HEK293T (cell line): Measurements from ENCODE around the gene PROX2.

ENCODE experiments used
- CTCF ChIA-PET: fragments of 350-600 bp; formaldehyde crosslinking; extraction: SDS; loops from one replicate; lab custom pipeline; 2021; ENCODE audit warnings: antibody characterized with exemption, inconsistent platforms; lab: Yijun Ruan, JAX
- POLR2A ChIA-PET: fragments of 350-600 bp; formaldehyde crosslinking; extraction: SDS; loops from one replicate; lab custom pipeline; 2020; ENCODE audit warnings: antibody characterized with exemption, inconsistent platforms; lab: Yijun Ruan, JAX
- DNase-seq: peaks from one replicate; pipeline ENCODE4 v3.0.0; 2012; ENCODE audit warnings: mixed read lengths; ENCODE audit errors: extremely low spot score
- ARNT ChIP-seq: fragments of 450-650 bp; IDR thresholded peaks from 2 replicates; pipeline ENCODE4 v1.6.1; 2017; ENCODE audit warnings: mild to moderate bottlenecking
- BHLHE40 ChIP-seq: fragments of 450-650 bp; IDR thresholded peaks from 2 replicates; pipeline ENCODE4 v1.6.1; 2016; ENCODE audit warnings: mild to moderate bottlenecking, moderate library complexity, borderline replicate concordance
- CTBP1 ChIP-seq: fragments of 450-650 bp; IDR thresholded peaks from 2 replicates; pipeline ENCODE4 v1.6.1; 2016; ENCODE audit warnings: borderline replicate concordance
- ELF4 ChIP-seq: fragments of 450-650 bp; IDR thresholded peaks from 2 replicates; pipeline ENCODE4 v1.6.1; 2017; ENCODE audit warnings: antibody characterized with exemption
- FOXA1 ChIP-seq: fragments of 450-650 bp; IDR thresholded peaks from 2 replicates; pipeline ENCODE4 v1.6.1; 2016; ENCODE audit warnings: mild to moderate bottlenecking
- FOXK2 ChIP-seq: fragments of 450-650 bp; IDR thresholded peaks from 2 replicates; pipeline ENCODE4 v1.6.1; 2016; ENCODE audit warnings: mild to moderate bottlenecking
- FOXM1 ChIP-seq: fragments of 450-650 bp; IDR thresholded peaks from 2 replicates; pipeline ENCODE4 v1.6.1; 2017; ENCODE audit warnings: mild to moderate bottlenecking, borderline replicate concordance
- HDGF ChIP-seq: fragments of 450-650 bp; IDR thresholded peaks from 2 replicates; pipeline ENCODE4 v1.6.1; 2017; ENCODE audit warnings: antibody characterized with exemption, borderline replicate concordance
- L3MBTL2 ChIP-seq: fragments of 450-650 bp; conservative IDR thresholded peaks from 2 replicates; pipeline ENCODE4 v1.6.1; 2016; ENCODE audit warnings: mild to moderate bottlenecking
- LEF1 ChIP-seq: fragments of 450-650 bp; IDR thresholded peaks from 2 replicates; pipeline ENCODE4 v1.6.1; 2017; ENCODE audit warnings: mild to moderate bottlenecking, borderline replicate concordance
- NFRKB ChIP-seq: fragments of 450-650 bp; IDR thresholded peaks from 2 replicates; pipeline ENCODE4 v1.6.1; 2016; ENCODE audit warnings: mild to moderate bottlenecking, moderate library complexity
- PKNOX1 ChIP-seq: fragments of 450-650 bp; IDR thresholded peaks from 2 replicates; pipeline ENCODE4 v1.6.1; 2016
- SP1 ChIP-seq: fragments of 450-650 bp; IDR thresholded peaks from 2 replicates; pipeline ENCODE4 v1.6.1; 2017
- SUZ12 ChIP-seq: fragments of 450-650 bp; IDR thresholded peaks from 2 replicates; pipeline ENCODE4 v1.6.1; 2016; ENCODE audit warnings: mild to moderate bottlenecking
- TARDBP ChIP-seq: fragments of 450-650 bp; IDR thresholded peaks from 2 replicates; pipeline ENCODE4 v1.6.1; 2016
- ZNF384 ChIP-seq: fragments of 450-650 bp; IDR thresholded peaks from 2 replicates; pipeline ENCODE4 v1.6.1; 2016

The PROX2 gene

GRCh38 chr14:74902941-74903705 is 27.2 kb upstream of the PROX2 start:
- POLR2A ChIA-PET = interaction anchor here (1.5 kb wide), 1 partner anchor 224 kb away, joined by 3 read pairs; the partner anchor contains the start of gene NEK9
- CTCF ChIA-PET = interaction anchor here (0.6 to 1.1 kb wide), 2 partner anchors 42 to 53 kb away, joined by 3 to 5 read pairs; no protein-coding TSS in a partner anchor
- TF ChIP-seq SP1 (no peak), HDGF (no peak)
- no peak for DNase-seq

GRCh38 chr14:74898694-74899093 is 22.7 kb upstream of the PROX2 start:
- DNase-seq = no peak
- no peak for TF ChIP-seq CTBP1
- no peak for TF ChIP-seq FOXM1
- TF ChIP-seq ZNF384 = no peak
- TF ChIP-seq PKNOX1 = no peak
- no peak for TF ChIP-seq BHLHE40
- no peak for TF ChIP-seq L3MBTL2
- TF ChIP-seq FOXA1 = no peak
- TF ChIP-seq SP1 = no peak
- no peak for TF ChIP-seq FOXK2
- TF ChIP-seq ELF4 = no peak
- no peak for TF ChIP-seq TARDBP
- CTCF ChIA-PET = interaction anchor here (1.0 kb wide), 1 partner anchor 13 kb away, joined by 3 read pairs; no protein-coding TSS in a partner anchor
- POLR2A ChIA-PET = no interaction called here

GRCh38 chr14:74898083-74898482 is 22.1 kb upstream of the PROX2 start:
- TF ChIP-seq LEF1 (no peak), BHLHE40 (no peak), L3MBTL2 (no peak), ZNF384 (no peak), SUZ12 (no peak), CTBP1 (no peak), SP1 (no peak), FOXK2 (no peak), HDGF (no peak), ELF4 (no peak), ARNT (no peak)
- ChIA-PET POLR2A (interaction anchor here (0.9 kb wide), 1 partner anchor 9 kb away, joined by 3 read pairs; no protein-coding TSS in a partner anchor), CTCF (no interaction called here)
- DNase-seq = no peak

GRCh38 chr14:74897642-74898041 is 21.7 kb upstream of the PROX2 start:
- POLR2A ChIA-PET = interaction anchor here (0.9 kb wide), 1 partner anchor 8 kb away, joined by 3 read pairs; no protein-coding TSS in a partner anchor
- no peak for DNase-seq
- CTCF ChIA-PET = interaction anchor here (1.4 to 1.5 kb wide), 2 partner anchors 8 to 37 kb away, joined by 5 read pairs; no protein-coding TSS in a partner anchor
- TF ChIP-seq SP1 = no peak
- TF ChIP-seq HDGF = no peak
- TF ChIP-seq FOXK2 = no peak
- no peak for TF ChIP-seq LEF1
- TF ChIP-seq BHLHE40 = no peak
- TF ChIP-seq ZNF384 = no peak
- no peak for TF ChIP-seq ARNT
- TF ChIP-seq ELF4 = no peak

GRCh38 chr14:74896400-74896799 is 20.5 kb upstream of the PROX2 start:
- TF ChIP-seq HDGF (no peak), SUZ12 (no peak), FOXK2 (no peak), L3MBTL2 (no peak), FOXA1 (no peak), TARDBP (no peak), CTBP1 (no peak), BHLHE40 (no peak), ARNT (no peak), ZNF384 (no peak), FOXM1 (no peak), NFRKB (no peak), ELF4 (no peak), SP1 (no peak), LEF1 (no peak)
- DNase-seq = no peak
- ChIA-PET CTCF (interaction anchor here (0.6 to 1.5 kb wide), 3 partner anchors 9 to 192 kb away, joined by 4 to 5 read pairs (median 5); no protein-coding TSS in a partner anchor), POLR2A (no interaction called here)

GRCh38 chr14:74893614-74894091 is 17.7 kb upstream of the PROX2 start:
- CTCF ChIA-PET = interaction anchor here (1.0 to 2.5 kb wide), 2 partner anchors 11 to 12 kb away, joined by 6 to 7 read pairs; no protein-coding TSS in a partner anchor
- POLR2A ChIA-PET = interaction anchor here (0.9 to 1.3 kb wide), 3 partner anchors 11 to 32 kb away, joined by 3 to 5 read pairs (median 3); no protein-coding TSS in a partner anchor
- TF ChIP-seq ZNF384 (no peak), ARNT (no peak), ELF4 (no peak), BHLHE40 (no peak), TARDBP (no peak), SUZ12 (no peak), HDGF (no peak), FOXK2 (no peak), L3MBTL2 (no peak), LEF1 (no peak), FOXA1 (no peak), FOXM1 (no peak), NFRKB (no peak), SP1 (no peak), PKNOX1 (no peak), CTBP1 (no peak)
- no peak for DNase-seq
